A549 (cell line): Measurements from ENCODE around the gene HLA-DMB. TPM values are rescaled to one million over a fixed set of nuclear protein-coding genes. Genes with fewer than 3 reads are reported as not detected.
A peak's percentile ranks its signal among the peaks of the same experiment; 100 is the strongest.

Experiments used
- ATAC-seq, 2 experiments: fragments of 200-7000 bp in 1 of 2; fragments of >200 bp in 1 of 2; cut with Nextera tagmentation in 1 of 2; cut with Tn5 transposase in 1 of 2; 3 replicates each; pipeline versions ENCODE4 v1.8.0 to v1.9.1; 2018 to 2020; ENCODE audit warnings: mild to moderate bottlenecking in 1 of 2, moderate library complexity in 1 of 2
- CTCF ChIA-PET: fragments of 300-600 bp; sonication (Branson Sonifier 250); formaldehyde crosslinking; extraction: SDS; loops from one replicate; lab custom pipeline; 2021; ENCODE audit warnings: antibody characterized with exemption, inconsistent platforms; lab: Yijun Ruan, JAX
- POLR2A ChIA-PET: fragments of 350-600 bp; formaldehyde crosslinking; extraction: SDS; loops from one replicate; lab custom pipeline; 2021; ENCODE audit warnings: antibody characterized with exemption, inconsistent platforms; lab: Yijun Ruan, JAX
- DNase-seq, 2 experiments: peaks; one replicate each; pipeline versions ENCODE4 v3.0.0 to v3.0.0-alpha.2; 2011 to 2016; ENCODE audit warnings: low read depth in 1 of 2, low spot score in 1 of 2
- FAIRE-seq: peaks from 2 replicates; lab custom pipeline; 2011; peaks lifted over from hg19 to GRCh38; lab: Jason Lieb, UNC
- H3K27ac ChIP-seq, 2 experiments: fragments of >200 bp; sonication (Bioruptor Twin); formaldehyde crosslinking; 3 replicates each; pipeline ENCODE4 v1.5.1; 2016 to 2017
- H3K4me1 ChIP-seq: fragments of >200 bp; sonication (Bioruptor Twin); formaldehyde crosslinking; 3 replicates; pipeline ENCODE4 v1.6.1; 2016
- H3K4me2 ChIP-seq: fragments of >200 bp; sonication (Bioruptor Twin); formaldehyde crosslinking; 3 replicates; pipeline ENCODE4 v1.6.1; 2016
- H3K4me3 ChIP-seq: fragments of >200 bp; sonication (Bioruptor Twin); formaldehyde crosslinking; 3 replicates; pipeline ENCODE4 v1.5.1; 2016
- H3K9me3 ChIP-seq: fragments of >200 bp; sonication (Bioruptor Twin); formaldehyde crosslinking; 3 replicates; pipeline ENCODE4 v1.6.1; 2016
- CBX2 ChIP-seq: fragments of 200-600 bp; sonication (generic); IDR thresholded peaks from 2 replicates; pipeline ENCODE4 v1.6.1; 2016; ENCODE audit warnings: low read depth, mild to moderate bottlenecking, borderline replicate concordance
- CBX8 ChIP-seq: fragments of 200-600 bp; sonication (generic); IDR thresholded peaks from 2 replicates; pipeline ENCODE4 v1.6.1; 2016
- CTCF ChIP-seq: fragments of >200 bp; sonication (Bioruptor Twin); formaldehyde crosslinking; IDR thresholded peaks from 3 replicates; pipeline ENCODE4 v1.5.1; 2016
- E2F6 ChIP-seq: IDR thresholded peaks from 2 replicates; pipeline ENCODE4 v1.6.1; 2012; ENCODE audit warnings: low read depth, borderline replicate concordance
- EHF ChIP-seq: fragments of 250-450 bp; sonication (Bioruptor Pico); IDR thresholded peaks from 2 replicates; pipeline ENCODE4 v1.5.0; 2020; ENCODE audit warnings: mild to moderate bottlenecking
- EP300 ChIP-seq, 2 experiments: fragments of >200 bp; sonication (Bioruptor Twin); formaldehyde crosslinking; IDR thresholded peaks; 2 replicates in 1 of 2; 3 replicates in 1 of 2; pipeline ENCODE4 v1.6.1; 2016 to 2017
- ESRRA ChIP-seq: fragments of 150-350 bp; IDR thresholded peaks from 2 replicates; pipeline ENCODE4 v1.6.1; 2014; ENCODE audit warnings: mild to moderate bottlenecking, low read length, borderline replicate concordance
- FOSB ChIP-seq: fragments of 250-450 bp; sonication (Bioruptor Pico); IDR thresholded peaks from 2 replicates; pipeline ENCODE4 v1.5.0; 2020; ENCODE audit warnings: mild to moderate bottlenecking, moderate library complexity
- HEYL ChIP-seq: fragments of 250-450 bp; sonication (Bioruptor Pico); IDR thresholded peaks from 2 replicates; pipeline ENCODE4 v1.8.0; 2021; ENCODE audit warnings: mild to moderate bottlenecking, moderate library complexity
- HOXA7 ChIP-seq: fragments of 250-450 bp; sonication (Bioruptor Pico); IDR thresholded peaks from 2 replicates; pipeline ENCODE4 v1.5.0; 2020; ENCODE audit warnings: mild to moderate bottlenecking, moderate library complexity
- HOXB5 ChIP-seq: fragments of 250-450 bp; sonication (Bioruptor Pico); IDR thresholded peaks from 2 replicates; pipeline ENCODE4 v1.5.0; 2020; ENCODE audit warnings: mild to moderate bottlenecking, moderate library complexity
- JUNB ChIP-seq: fragments of >200 bp; sonication (Bioruptor Twin); formaldehyde crosslinking; IDR thresholded peaks from 2 replicates; pipeline ENCODE4 v1.6.1; 2016
- KDM1A ChIP-seq: fragments of 200-600 bp; sonication (generic); IDR thresholded peaks from 2 replicates; pipeline ENCODE4 v1.6.1; 2016; ENCODE audit warnings: low read depth, mild to moderate bottlenecking
- MYC ChIP-seq: IDR thresholded peaks from 2 replicates; pipeline ENCODE4 v1.6.1; 2012; ENCODE audit warnings: mild to moderate bottlenecking, inconsistent platforms, low read length, improper control_type of control experiment, borderline replicate concordance
- NFE2L2 ChIP-seq: fragments of 150-350 bp; conservative IDR thresholded peaks from 2 replicates; pipeline ENCODE4 v1.6.1; 2014; ENCODE audit warnings: low read length
- NR3C1 ChIP-seq: fragments of >200 bp; sonication (Bioruptor Twin); formaldehyde crosslinking; IDR thresholded peaks from 3 replicates; pipeline ENCODE4 v1.6.1; 2017
- POLR2A ChIP-seq: IDR thresholded peaks from 2 replicates; pipeline ENCODE4 v1.6.1; 2012; ENCODE audit warnings: mild to moderate bottlenecking, low read length
- POLR2AphosphoS2 ChIP-seq: conservative IDR thresholded peaks from 2 replicates; pipeline ENCODE4 v1.6.1; 2012; ENCODE audit warnings: low read length, improper control_type of control experiment, inconsistent platforms
- RAD21 ChIP-seq, 2 experiments: fragments of >200 bp in 1 of 2; sonication (Bioruptor Twin) in 1 of 2; formaldehyde crosslinking in 1 of 2; IDR thresholded peaks in 1 of 2; conservative IDR thresholded peaks in 1 of 2; 2 replicates in 1 of 2; 3 replicates in 1 of 2; pipeline ENCODE4 v1.6.1; 2012 to 2018; ENCODE audit warnings: inconsistent platforms in 1 of 2
- RCOR1 ChIP-seq: fragments of 150-350 bp; IDR thresholded peaks from 2 replicates; pipeline ENCODE4 v1.6.1; 2014; ENCODE audit warnings: antibody characterized with exemption, low read length, low read depth
- RNF2 ChIP-seq: fragments of 200-600 bp; sonication (generic); IDR thresholded peaks from 2 replicates; pipeline ENCODE4 v1.6.1; 2016; ENCODE audit warnings: low read depth, mild to moderate bottlenecking, antibody characterized with exemption, moderate library complexity, borderline replicate concordance
- SMC3 ChIP-seq: fragments of >200 bp; sonication (Bioruptor Twin); formaldehyde crosslinking; IDR thresholded peaks from 3 replicates; pipeline ENCODE4 v1.6.1; 2018; ENCODE audit warnings: inconsistent platforms
- SREBF2 ChIP-seq: fragments of 450-650 bp; IDR thresholded peaks from 2 replicates; pipeline ENCODE4 v1.6.1; 2014; ENCODE audit warnings: mild to moderate bottlenecking, moderate library complexity
- ZFP36 ChIP-seq: fragments of 450-650 bp; IDR thresholded peaks from 2 replicates; pipeline ENCODE4 v1.6.1; 2014; ENCODE audit warnings: borderline replicate concordance; ENCODE audit not compliant: partially characterized antibody
- ZSCAN20 ChIP-seq: fragments of 250-450 bp; sonication (Bioruptor Pico); IDR thresholded peaks from 2 replicates; pipeline ENCODE4 v1.8.0; 2022; ENCODE audit warnings: mild to moderate bottlenecking, moderate library complexity
- WGBS: methylation state at CpG from one replicate; pipeline ENCODE4 v1.1.6; 2017; ENCODE audit errors: missing lambda C conversion rate; 5-methylcytosine and 5-hydroxymethylcytosine counted together
- polyA plus RNA-seq, 4 experiments: library from polyadenylated mRNA; depleted of rRNA in 3 of 4; stranded (reverse); fragments of >200 nt; fragmentation: RNase III in 1 of 4; extraction: RNeasy Plus Mini Kit Qiagen cat#74134 plus additional on column Dnase treatment in 1 of 4; gene quantifications; 2 replicates in 3 of 4; 3 replicates in 1 of 4; pipeline ENCODE4 v1.2.3, GENCODE V29; 2011 to 2017
- TF ChIP-seq, protein P1 (sequence below): IDR thresholded peaks from 2 replicates; pipeline ENCODE4 v1.6.1; 2012

Gene HLA-DMB
- polyA plus RNA-seq, 2 of the 4 experiments (the other 2 are of a cell fraction) = 3.7 to 14.3 TPM

DNA sequence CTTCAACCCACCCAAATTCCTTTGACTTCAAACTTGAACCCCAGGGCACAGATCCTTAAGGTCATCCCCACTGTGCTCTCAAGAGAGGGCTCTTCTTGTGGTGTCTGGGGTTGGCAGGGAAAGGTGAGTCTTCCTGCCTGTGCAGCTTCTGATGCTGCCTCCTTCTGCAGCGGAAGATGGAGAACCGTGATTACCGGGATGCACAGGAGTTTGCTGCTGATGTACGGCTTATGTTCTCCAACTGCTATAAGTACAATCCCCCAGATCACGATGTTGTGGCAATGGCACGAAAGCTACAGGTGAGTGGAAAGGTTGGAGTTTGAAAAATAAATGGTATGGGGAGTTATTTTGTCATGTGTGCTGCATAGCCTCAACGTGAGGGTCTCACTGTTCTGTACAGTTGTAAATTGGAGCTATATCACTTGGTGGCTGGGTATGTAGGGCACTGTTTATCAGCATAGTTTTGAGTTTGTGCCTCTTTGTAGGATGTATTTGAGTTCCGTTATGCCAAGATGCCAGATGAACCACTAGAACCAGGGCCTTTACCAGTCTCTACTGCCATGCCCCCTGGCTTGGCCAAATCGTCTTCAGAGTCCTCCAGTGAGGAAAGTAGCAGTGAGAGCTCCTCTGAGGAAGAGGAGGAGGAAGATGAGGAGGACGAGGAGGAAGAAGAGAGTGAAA is 36.6 kb upstream of the HLA-DMB start:
- WGBS = 81% methylated on average over 10 of the region's 10 CpGs

DNA sequence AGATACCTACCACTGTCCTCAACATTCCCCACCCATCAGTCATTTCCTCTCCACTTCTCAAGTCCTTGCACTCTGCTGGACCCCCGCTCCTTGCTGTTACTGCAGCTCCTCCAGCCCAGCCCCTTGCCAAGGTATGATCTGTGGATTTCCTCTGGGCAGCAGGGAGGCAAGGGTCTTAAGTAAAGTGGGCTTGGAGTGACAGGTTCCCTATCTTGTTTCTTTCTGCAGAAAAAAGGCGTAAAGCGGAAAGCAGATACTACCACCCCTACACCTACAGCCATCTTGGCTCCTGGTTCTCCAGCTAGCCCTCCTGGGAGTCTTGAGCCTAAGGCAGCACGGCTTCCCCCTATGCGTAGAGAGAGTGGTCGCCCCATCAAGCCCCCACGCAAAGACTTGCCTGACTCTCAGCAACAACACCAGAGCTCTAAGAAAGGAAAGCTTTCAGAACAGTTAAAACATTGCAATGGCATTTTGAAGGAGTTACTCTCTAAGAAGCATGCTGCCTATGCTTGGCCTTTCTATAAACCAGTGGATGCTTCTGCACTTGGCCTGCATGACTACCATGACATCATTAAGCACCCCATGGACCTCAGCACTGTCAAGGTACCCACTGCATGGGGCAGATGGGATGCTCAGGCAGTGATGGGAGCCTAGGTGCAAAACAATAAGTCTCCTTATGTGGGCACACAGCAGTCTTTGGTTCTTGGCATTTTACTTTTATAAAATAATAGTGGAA is 35.7 kb upstream of the HLA-DMB start:
- H3K4me2 ChIP-seq = peak overlapping the region; percentile 83
- no peak for DNase-seq
- H3K4me3 ChIP-seq = peak overlapping the region; percentile 72; the same call in 2 of the 3 replicates
- FAIRE-seq = no peak
- whole genome bisulfite sequencing = 94% methylated on average over 7 of the region's 7 CpGs
- peaks cover 51% of the 10 kb centered on the region for H3K4me1 ChIP-seq
- ATAC-seq = no peak
- no peaks in the 10 kb centered on the region for H3K9me3 ChIP-seq
- ChIA-PET CTCF (interaction anchor here (0.8 to 4.6 kb wide), 6 partner anchors 8 to 92 kb away, joined by 3 to 24 read pairs (median 6); partner anchors contain the start of gene BRD2), POLR2A (no interaction called here)
- 0 out of 6 replicates have a peak overlapping the region, but pooled peaks of 1 of the 2 experiments have one; percentile 8 for H3K27ac ChIP-seq
- TF ChIP-seq CTCF (no peak), ZSCAN20 (no peak), MYC (no peak), HOXA7 (CRISPR knock-in tag) (no peak), RCOR1 (no peak), HOXB5 (CRISPR knock-in tag) (no peak), SMC3 (no peak), ZFP36 (no peak), FOSB (CRISPR knock-in tag) (no peak), RAD21 (conservative IDR thresholded peaks at IDR 0.05 in 1 of 2, IDR thresholded peaks at IDR 0.05 in 1 of 2) (no peak), CBX2 (no peak)
- TF ChIP-seq, protein P1, sequence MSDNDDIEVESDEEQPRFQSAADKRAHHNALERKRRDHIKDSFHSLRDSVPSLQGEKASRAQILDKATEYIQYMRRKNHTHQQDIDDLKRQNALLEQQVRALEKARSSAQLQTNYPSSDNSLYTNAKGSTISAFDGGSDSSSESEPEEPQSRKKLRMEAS = no peak
- TF ChIP-seq, all 56 proteins: peak for 0

More for the DNA sequence above, 36.6 kb upstream of the HLA-DMB start:
- TF ChIP-seq HOXA7 (CRISPR knock-in tag) (no peak), CTCF (no peak), E2F6 (no peak), CBX2 (no peak)
- no peak for FAIRE-seq
- no peak for DNase-seq
- Histone ChIP-seq H3K27ac (no peak overlapping the region), H3K4me1 (peaks cover 51% of the 10 kb centered on the region), H3K4me2 (peak overlapping the region; percentile 83), H3K9me3 (no peaks in the 10 kb centered on the region), H3K4me3 (no peak overlapping the region; the same call in 2 of the 3 replicates)
- POLR2A ChIA-PET = interaction anchor here (8.6 kb wide), 1 partner anchor 7 kb away, joined by 127 read pairs; no protein-coding TSS in a partner anchor
- CTCF ChIA-PET = interaction anchor here (0.7 to 4.6 kb wide), 6 partner anchors 9 to 95 kb away, joined by 3 to 24 read pairs (median 6); partner anchors contain the start of gene BRD2
- ATAC-seq = no peak

- CTCF ChIA-PET = interaction anchor here (0.6 to 2.0 kb wide), 5 partner anchors 9 to 272 kb away, joined by 3 to 19 read pairs (median 3); no protein-coding TSS in a partner anchor
- TF ChIP-seq FOSB (CRISPR knock-in tag) (no peak), POLR2AphosphoS2 (no peak), RNF2 (no peak), NR3C1 (no peak), CBX8 (no peak), KDM1A (no peak), HOXA7 (CRISPR knock-in tag) (no peak), ESRRA (no peak), NFE2L2 (no peak), EP300 (IDR thresholded peaks at IDR 0.05) (no peak), SREBF2 (no peak), HEYL (CRISPR knock-in tag) (no peak), EHF (CRISPR knock-in tag) (no peak), RAD21 (conservative IDR thresholded peaks at IDR 0.05 in 1 of 2, IDR thresholded peaks at IDR 0.05 in 1 of 2) (no peak), POLR2A (no peak), RCOR1 (no peak), JUNB (no peak), ZSCAN20 (no peak), HOXB5 (CRISPR knock-in tag) (no peak)
These were observed 35.1 kb upstream of the HLA-DMB start for GRCh38 chr6:32975886-32976285.

More at GRCh38 chr6:32975886-32976285, 35.1 kb upstream of the HLA-DMB start:
- ATAC-seq (no peak), FAIRE-seq (no peak), DNase-seq (no peak)
- WGBS = 47% methylated on average over 2 of the region's 2 CpGs
- H3K4me1 ChIP-seq = peaks cover 49% of the 10 kb centered on the region
- peak overlapping the region; percentile 72 for H3K4me3 ChIP-seq
- H3K27ac ChIP-seq = no peak overlapping the region
- H3K9me3 ChIP-seq = no peaks in the 10 kb centered on the region
- H3K4me2 ChIP-seq = peak overlapping the region; percentile 83
- POLR2A ChIA-PET = interaction anchor here (0.7 kb wide), 1 partner anchor 53 kb away, joined by 3 read pairs; no protein-coding TSS in a partner anchor
